H1 (cell line): ENCODE measurements around the gene SERGEF. TPM values are rescaled to one million over a fixed set of nuclear protein-coding genes. Genes with fewer than 3 reads are reported as not detected.

ENCODE experiments used
- CTCF ChIA-PET: fragments of 300-600 bp; sonication (Branson Sonifier 250); formaldehyde crosslinking; loops from one replicate; lab custom pipeline; 2021; ENCODE audit not compliant: partially characterized antibody; lab: Charles Lee
- POLR2A ChIA-PET: fragments of 300-600 bp; sonication (Branson Sonifier 250); formaldehyde crosslinking; loops from one replicate; lab custom pipeline; 2021; ENCODE audit warnings: inconsistent platforms; ENCODE audit not compliant: partially characterized antibody; lab: Charles Lee
- DNase-seq, 2 experiments: peaks; one replicate each; pipeline versions ENCODE4 v3.0.0 to v3.0.0-alpha.2; 2010 to 2022; ENCODE audit warnings: low spot score in 2 of 2, low read depth in 1 of 2, mixed read lengths in 1 of 2
- FAIRE-seq: peaks from 2 replicates; lab custom pipeline; 2011; peaks lifted over from hg19 to GRCh38; lab: Jason Lieb, UNC
- H2AFZ ChIP-seq: 2 replicates; pipeline ENCODE4 v1.8.1; 2012; ENCODE audit warnings: low read length, inconsistent platforms
- H2AK5ac ChIP-seq: 2 replicates; pipeline ENCODE4 v1.6.1; 2013; ENCODE audit warnings: low read depth, low read length
- H2BK120ac ChIP-seq: replicated peaks from 2 replicates; pipeline ENCODE3; 2013; ENCODE audit warnings: low read depth, low read length, inconsistent platforms
- H2BK12ac ChIP-seq: 2 replicates; pipeline ENCODE4 v1.6.1; 2013; ENCODE audit warnings: low read depth, low read length
- H2BK15ac ChIP-seq: 2 replicates; pipeline ENCODE4 v1.6.1; 2013; ENCODE audit warnings: low read length
- H2BK20ac ChIP-seq: 2 replicates; pipeline ENCODE4 v1.6.1; 2013; ENCODE audit warnings: low read length
- H2BK5ac ChIP-seq: 2 replicates; pipeline ENCODE4 v1.6.1; 2013; ENCODE audit warnings: low read depth, low read length
- H3K14ac ChIP-seq: 2 replicates; pipeline ENCODE4 v1.6.1; 2013; ENCODE audit warnings: inconsistent platforms; ENCODE audit not compliant: insufficient read length
- H3K18ac ChIP-seq: 2 replicates; pipeline ENCODE4 v1.6.1; 2013; ENCODE audit warnings: low read length; ENCODE audit errors: extremely low read depth
- H3K23ac ChIP-seq: 2 replicates; pipeline ENCODE4 v1.6.1; 2013; ENCODE audit warnings: inconsistent platforms; ENCODE audit not compliant: insufficient read length
- H3K23me2 ChIP-seq: 2 replicates; pipeline ENCODE4 v1.6.1; 2013; ENCODE audit warnings: low read depth, low read length
- H3K27ac ChIP-seq: 2 replicates; pipeline ENCODE4 v1.6.1; 2011; ENCODE audit warnings: low read depth, low read length, inconsistent platforms
- H3K27me3 ChIP-seq, 4 experiments: replicated peaks in 1 of 4; 1 replicate in 1 of 4; 2 replicates in 3 of 4; pipeline versions ENCODE4 v1.6.1 to v1.8.1; 2011 to 2013; ENCODE audit warnings: low read length in 3 of 4, mild to moderate bottlenecking in 3 of 4, inconsistent platforms in 2 of 4, mixed read lengths in 2 of 4, moderate library complexity in 1 of 4; ENCODE audit not compliant: control insufficient read depth in 3 of 4, insufficient read depth in 3 of 4; ENCODE audit errors: extremely low read depth in 1 of 4
- H3K36me3 ChIP-seq, 4 experiments: 2 replicates each; pipeline versions ENCODE4 v1.6.1 to v1.8.1; 2011 to 2013; ENCODE audit warnings: mild to moderate bottlenecking in 4 of 4, low read length in 3 of 4, moderate library complexity in 2 of 4, control low read depth in 1 of 4, inconsistent platforms in 1 of 4; ENCODE audit not compliant: insufficient read depth in 4 of 4, control insufficient read depth in 2 of 4
- H3K4ac ChIP-seq: replicated peaks from 2 replicates; pipeline ENCODE3; 2013; ENCODE audit warnings: low read length, low read depth, mixed read lengths, inconsistent platforms; ENCODE audit not compliant: insufficient read length
- H3K4me1 ChIP-seq, 4 experiments: replicated peaks in 1 of 4; 1 replicate in 1 of 4; 2 replicates in 3 of 4; pipeline versions ENCODE4 v1.6.1 to v1.8.1; 2011 to 2013; ENCODE audit warnings: low read length in 3 of 4, inconsistent platforms in 2 of 4, mixed read lengths in 1 of 4; ENCODE audit not compliant: insufficient read depth in 4 of 4, control insufficient read depth in 3 of 4
- H3K4me2 ChIP-seq, 2 experiments: 2 replicates each; pipeline versions ENCODE4 v1.6.1 to v1.8.1; 2011 to 2013; ENCODE audit warnings: low read depth in 2 of 2, low read length in 2 of 2, control low read depth in 1 of 2, inconsistent platforms in 1 of 2, mild to moderate bottlenecking in 1 of 2; ENCODE audit not compliant: insufficient read depth in 1 of 2
- H3K4me3 ChIP-seq, 4 experiments: fragments of 200-600, 300-600 bp in 1 of 4; sonication (generic), shearing (Covaris generic), sonication (Bioruptor Twin) in 1 of 4; 2 replicates each; pipeline versions ENCODE4 v1.5.1 to v1.8.1; 2011 to 2016; ENCODE audit warnings: low read length in 4 of 4, low read depth in 3 of 4, control low read depth in 2 of 4, inconsistent platforms in 2 of 4, mild to moderate bottlenecking in 2 of 4, mixed read lengths in 1 of 4, moderate library complexity in 1 of 4; ENCODE audit not compliant: insufficient read depth in 2 of 4; ENCODE audit errors: extremely low read depth in 1 of 4
- H3K56ac ChIP-seq: replicated peaks from 2 replicates; pipeline ENCODE3; 2013; ENCODE audit warnings: low read depth, mild to moderate bottlenecking, mixed read lengths, low read length, inconsistent platforms; ENCODE audit not compliant: insufficient read length
- H3K79me1 ChIP-seq: 2 replicates; pipeline ENCODE4 v1.6.1; 2013; ENCODE audit warnings: low read depth, low read length, control low read depth
- H3K79me2 ChIP-seq, 2 experiments: 2 replicates each; pipeline versions ENCODE4 v1.6.1 to v1.8.1; 2012 to 2013; ENCODE audit warnings: low read length in 2 of 2, mild to moderate bottlenecking in 2 of 2, inconsistent platforms in 1 of 2; ENCODE audit not compliant: insufficient read depth in 2 of 2, control insufficient read depth in 1 of 2
- H3K9ac ChIP-seq, 4 experiments: replicated peaks in 1 of 4; 1 replicate in 1 of 4; 2 replicates in 3 of 4; pipeline versions ENCODE4 v1.6.1 to v1.8.1; 2011 to 2013; ENCODE audit warnings: low read depth in 3 of 4, low read length in 3 of 4, control low read depth in 2 of 4, mild to moderate bottlenecking in 2 of 4, moderate library complexity in 2 of 4, inconsistent platforms in 1 of 4; ENCODE audit errors: extremely low read depth in 1 of 4
- H3K9me3 ChIP-seq, 2 experiments: 2 replicates each; pipeline versions ENCODE4 v1.6.1 to v1.8.1; 2012 to 2013; ENCODE audit warnings: mild to moderate bottlenecking in 2 of 2, moderate library complexity in 2 of 2, control low read depth in 1 of 2, inconsistent platforms in 1 of 2, low read depth in 1 of 2, low read length in 1 of 2, mixed read lengths in 1 of 2; ENCODE audit not compliant: insufficient read depth in 2 of 2
- H4K20me1 ChIP-seq, 2 experiments: replicated peaks in 1 of 2; 2 replicates each; pipeline versions ENCODE3 to v1.8.1; 2011 to 2013; ENCODE audit warnings: inconsistent platforms in 2 of 2, low read length in 2 of 2, mild to moderate bottlenecking in 1 of 2; ENCODE audit not compliant: insufficient read depth in 2 of 2, control insufficient read depth in 1 of 2
- H4K5ac ChIP-seq: 2 replicates; pipeline ENCODE4 v1.6.1; 2013; ENCODE audit warnings: low read length, low read depth, mixed read lengths, inconsistent platforms; ENCODE audit not compliant: insufficient read length
- H4K8ac ChIP-seq: 2 replicates; pipeline ENCODE4 v1.8.0; 2013; ENCODE audit warnings: mild to moderate bottlenecking, moderate library complexity, low read length, inconsistent platforms; ENCODE audit not compliant: insufficient read depth; ENCODE audit errors: extremely low read depth
- H4K91ac ChIP-seq: replicated peaks from 2 replicates; pipeline ENCODE3; 2013; ENCODE audit warnings: low read length, mixed read lengths, inconsistent platforms; ENCODE audit not compliant: insufficient read length
- POU5F1 ChIP-seq: IDR thresholded peaks from 2 replicates; pipeline ENCODE4 v1.6.1; 2011; ENCODE audit warnings: low read depth, mild to moderate bottlenecking, low read length, moderate library complexity
- polyA plus RNA-seq, 7 experiments: library from polyadenylated mRNA; depleted of rRNA in 3 of 7; stranded (reverse) in 5 of 7; unstranded in 2 of 7; fragments of >200 nt in 5 of 7; fragments of 200-250 nt in 2 of 7; gene quantifications; 1 replicate in 5 of 7; 2 replicates in 1 of 7; 4 replicates in 1 of 7; pipeline versions ENCODE4 v1.2.1 to v1.2.3, GENCODE V29; 2011 to 2013; ENCODE audit warnings: missing spikeins in 2 of 7, mixed read lengths in 2 of 7
- total RNA-seq: library from RNA; stranded (reverse); fragmentation: NEBNext Ultra II Directional; extraction: Animal tissue kit (Norgen Biotek cat#: 25700); gene quantifications from 2 replicates; pipeline ENCODE4 v1.2.1, GENCODE V29; 2021

Gene SERGEF
- total and polyA plus RNA-seq, 2 of the 8 experiments (the other 6 are each of a cell fraction or from before 2014, with no cell fraction given) = 16.6 to 28.8 TPM

DNA sequence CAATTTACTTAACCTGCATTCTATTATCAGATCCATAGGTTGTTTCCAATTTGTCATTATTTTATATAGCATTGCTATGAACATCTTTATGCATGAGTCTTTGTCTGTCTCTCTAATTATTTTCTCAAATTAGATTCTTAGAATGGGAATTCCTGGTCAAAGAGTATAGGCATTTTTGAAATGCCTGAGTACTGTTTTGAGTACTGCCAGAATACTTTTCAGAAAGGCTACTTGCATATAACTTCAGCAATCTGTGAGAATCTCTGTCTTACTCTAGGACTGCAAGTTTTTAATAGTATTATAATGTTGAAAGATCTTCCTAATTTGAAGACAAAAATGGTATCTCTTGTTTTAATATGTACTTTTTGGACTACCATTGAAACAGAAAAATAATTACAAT is 221.7 kb downstream of the SERGEF start:
- Histone ChIP-seq H2BK12ac (no peak overlapping the region), H3K56ac (no peak overlapping the region), H3K9ac (no peak overlapping the region), H3K18ac (no peak overlapping the region), H2BK20ac (no peak overlapping the region), H4K20me1 (no peaks in the 10 kb centered on the region), H2BK5ac (no peak overlapping the region), H2AFZ (no peak overlapping the region), H3K9me3 (no peaks in the 10 kb centered on the region), H3K4me2 (no peak overlapping the region), H3K27me3 (no peaks in the 10 kb centered on the region), H3K23ac (no peak overlapping the region), H4K8ac (no peak overlapping the region), H3K14ac (no peak overlapping the region), H3K79me1 (no peaks in the 10 kb centered on the region), H4K91ac (no peak overlapping the region), H3K4ac (no peak overlapping the region), H2BK120ac (no peak overlapping the region), H2AK5ac (no peak overlapping the region), H3K36me3 (no peaks in the 10 kb centered on the region), H4K5ac (no peak overlapping the region), H3K4me1 (peaks cover 0 to 2% (median 0%) of the 10 kb centered on the region in 4 experiments; a peak in 1 of 7 replicates), H3K4me3 (no peak overlapping the region), H3K79me2 (no peaks in the 10 kb centered on the region), H3K23me2 (no peaks in the 10 kb centered on the region), H2BK15ac (no peak overlapping the region), H3K27ac (no peak overlapping the region)
- POLR2A ChIA-PET = no interaction called here
- no peak for TF ChIP-seq POU5F1
- CTCF ChIA-PET = interaction anchor here (1.0 to 2.6 kb wide), 3 partner anchors 21 to 115 kb away, joined by 3 to 8 read pairs (median 6); no protein-coding TSS in a partner anchor
- FAIRE-seq (no peak), DNase-seq (no peak)
